Common myeloid progenitor, CD34-positive (primary cell): ENCODE measurements around the gene RBFOX1.

ENCODE experiments used
- CTCF ChIA-PET: fragments of 350-600 bp; sonication (Branson Sonifier 250); formaldehyde crosslinking; loops from one replicate; lab custom pipeline; 2021; ENCODE audit warnings: antibody characterized with exemption; lab: Charles Lee
- POLR2A ChIA-PET: fragments of 350-600 bp; sonication (Branson Sonifier 250); formaldehyde crosslinking; loops from one replicate; lab custom pipeline; 2021; ENCODE audit warnings: antibody characterized with exemption; lab: Charles Lee
- DNase-seq, 3 donors: peaks; one replicate each; pipeline versions ENCODE4 v3.0.0 to v3.0.0-alpha.2; 2013
- H3K27ac ChIP-seq, 2 experiments: 1 replicate in 1 of 2; 2 replicates in 1 of 2; pipeline ENCODE4 v1.7.0; 2013; ENCODE audit warnings: inconsistent platforms in 2 of 2, low read length in 2 of 2, mild to moderate bottlenecking in 2 of 2, low read depth in 1 of 2, moderate library complexity in 1 of 2; ENCODE audit not compliant: severe bottlenecking in 2 of 2, insufficient read depth in 1 of 2, poor library complexity in 1 of 2
- H3K27me3 ChIP-seq, 5 experiments: replicated peaks in 2 of 5; 1 replicate in 3 of 5; 2 replicates in 2 of 5; pipeline versions ENCODE4 v1.6.1 to v1.7.0; 2013; ENCODE audit warnings: low read length in 4 of 5, mild to moderate bottlenecking in 2 of 5, moderate library complexity in 2 of 5, inconsistent platforms in 1 of 5; ENCODE audit not compliant: insufficient read depth in 5 of 5, control insufficient read depth in 4 of 5
- H3K36me3 ChIP-seq, 4 experiments: 1 replicate in 2 of 4; 2 replicates in 2 of 4; pipeline versions ENCODE4 v1.6.1 to v1.7.0; 2013; ENCODE audit warnings: low read length in 3 of 4, control low read depth in 1 of 4, mild to moderate bottlenecking in 1 of 4; ENCODE audit not compliant: control insufficient read depth in 4 of 4, insufficient read depth in 4 of 4
- H3K4me1 ChIP-seq, 4 experiments: 1 replicate in 3 of 4; 2 replicates in 1 of 4; pipeline versions ENCODE4 v1.6.1 to v1.7.1; 2013; ENCODE audit warnings: low read length in 3 of 4, mild to moderate bottlenecking in 3 of 4, control low read depth in 1 of 4, inconsistent platforms in 1 of 4, moderate library complexity in 1 of 4; ENCODE audit not compliant: control insufficient read depth in 4 of 4, insufficient read depth in 4 of 4; ENCODE audit errors: control extremely low read depth in 1 of 4
- H3K4me3 ChIP-seq, 7 experiments: 1 replicate in 4 of 7; 2 replicates in 3 of 7; pipeline versions ENCODE4 v1.5.1 to v1.7.0; 2013; ENCODE audit warnings: mild to moderate bottlenecking in 7 of 7, low read length in 6 of 7, moderate library complexity in 6 of 7, inconsistent platforms in 2 of 7, low read depth in 2 of 7, control low read depth in 1 of 7; ENCODE audit not compliant: insufficient read depth in 4 of 7, control insufficient read depth in 1 of 7; ENCODE audit errors: extremely low read depth in 1 of 7
- H3K9me3 ChIP-seq, 5 experiments: 1 replicate in 4 of 5; 2 replicates in 1 of 5; pipeline versions ENCODE4 v1.6.1 to v1.7.1; 2013; ENCODE audit warnings: low read length in 4 of 5, mild to moderate bottlenecking in 2 of 5, inconsistent platforms in 1 of 5, low read depth in 1 of 5, moderate library complexity in 1 of 5; ENCODE audit not compliant: control insufficient read depth in 4 of 5, insufficient read depth in 2 of 5; ENCODE audit errors: control extremely low read depth in 1 of 5
- WGBS: methylation state at CpG from one replicate; pipeline ENCODE4 v1.1.5; 2013; ENCODE audit not compliant: insufficient coverage; 5-methylcytosine and 5-hydroxymethylcytosine counted together

The RBFOX1 gene

GRCh38 chr16:7408700-7409365, 76.2 kb downstream of the RBFOX1 start:
- DNase-seq, result no peak
- no peaks in the 10 kb centered on the region for H3K9me3 ChIP-seq
- H3K4me1 ChIP-seq, result no peaks in the 10 kb centered on the region
- no peak overlapping the region for H3K27ac ChIP-seq
- H3K36me3 ChIP-seq, result no peaks in the 10 kb centered on the region
- ChIA-PET POLR2A (no interaction called here), CTCF (no interaction called here)
- H3K4me3 ChIP-seq, result no peak overlapping the region
- WGBS, result 83% methylated on average over 11 of the region's 13 CpGs
- H3K27me3 ChIP-seq, result no peaks in the 10 kb centered on the region

- Histone ChIP-seq H3K4me3 (no peak overlapping the region), H3K27me3 (no peaks in the 10 kb centered on the region), H3K4me1 (no peaks in the 10 kb centered on the region), H3K36me3 (no peaks in the 10 kb centered on the region), H3K27ac (no peak overlapping the region), H3K9me3 (no peaks in the 10 kb centered on the region)
- ChIA-PET CTCF (no interaction called here), POLR2A (no interaction called here)
- WGBS, result 24% methylated on average over 8 of the region's 9 CpGs
- no peak for DNase-seq
These were observed 86.8 kb downstream of the RBFOX1 start for GRCh38 chr16:7419441-7419840.

GRCh38 chr16:7420079-7420478, 87.4 kb downstream of the RBFOX1 start:
- no peak overlapping the region for H3K4me3 ChIP-seq
- no peaks in the 10 kb centered on the region for H3K9me3 ChIP-seq
- POLR2A ChIA-PET, result no interaction called here
- H3K36me3 ChIP-seq, result no peaks in the 10 kb centered on the region
- H3K4me1 ChIP-seq, result no peaks in the 10 kb centered on the region
- CTCF ChIA-PET, result no interaction called here
- no peak overlapping the region for H3K27ac ChIP-seq
- no peaks in the 10 kb centered on the region for H3K27me3 ChIP-seq
- DNase-seq, result no peak
- no CpG with 5 or more reads among the region's 6 CpGs for WGBS

GRCh38 chr16:7420843-7421242, 88.2 kb downstream of the RBFOX1 start:
- DNase-seq, result no peak
- H3K4me1 ChIP-seq, result no peaks in the 10 kb centered on the region
- no peaks in the 10 kb centered on the region for H3K36me3 ChIP-seq
- H3K27ac ChIP-seq, result no peak overlapping the region
- no peaks in the 10 kb centered on the region for H3K27me3 ChIP-seq
- ChIA-PET POLR2A (no interaction called here), CTCF (no interaction called here)
- WGBS, result 98% methylated on average over 5 of the region's 6 CpGs
- H3K4me3 ChIP-seq, result no peak overlapping the region
- H3K9me3 ChIP-seq, result no peaks in the 10 kb centered on the region

- ChIA-PET POLR2A (no interaction called here), CTCF (no interaction called here)
- H3K36me3 ChIP-seq, result no peaks in the 10 kb centered on the region
- no peak overlapping the region for H3K27ac ChIP-seq
- no peaks in the 10 kb centered on the region for H3K27me3 ChIP-seq
- no peaks in the 10 kb centered on the region for H3K4me1 ChIP-seq
- no peak for DNase-seq
- WGBS, result 90% methylated on average over 2 of the region's 5 CpGs
- no peak overlapping the region for H3K4me3 ChIP-seq
- no peaks in the 10 kb centered on the region for H3K9me3 ChIP-seq
These were observed 88.9 kb downstream of the RBFOX1 start for GRCh38 chr16:7421578-7421977.

- no peaks in the 10 kb centered on the region for H3K4me1 ChIP-seq
- ChIA-PET CTCF (no interaction called here), POLR2A (no interaction called here)
These were observed 89.6 kb downstream of the RBFOX1 start for GRCh38 chr16:7422036-7422888.

GRCh38 chr16:7423434-7424044, 90.9 kb downstream of the RBFOX1 start:
- POLR2A ChIA-PET, result no interaction called here
- WGBS, result 80% methylated on average over 1 of the region's 4 CpGs

More at GRCh38 chr16:7422036-7422888, 89.6 kb downstream of the RBFOX1 start:
- H3K4me3 ChIP-seq, result no peak overlapping the region
- no peak for DNase-seq
- no peaks in the 10 kb centered on the region for H3K36me3 ChIP-seq
- H3K27ac ChIP-seq, result no peak overlapping the region
- 93% methylated on average over 16 of the region's 21 CpGs for WGBS
- no peaks in the 10 kb centered on the region for H3K27me3 ChIP-seq
- no peaks in the 10 kb centered on the region for H3K9me3 ChIP-seq

More at GRCh38 chr16:7423434-7424044, 90.9 kb downstream of the RBFOX1 start:
- Histone ChIP-seq H3K4me1 (no peaks in the 10 kb centered on the region), H3K4me3 (no peak overlapping the region), H3K27ac (no peak overlapping the region), H3K9me3 (no peaks in the 10 kb centered on the region), H3K36me3 (no peaks in the 10 kb centered on the region), H3K27me3 (no peaks in the 10 kb centered on the region)
- DNase-seq, result no peak
- CTCF ChIA-PET, result no interaction called here
